HEK293 (cell line): ENCODE measurements around the gene KLC4.
A peak's percentile ranks its signal among the peaks of the same experiment; 100 is the strongest.

ENCODE experiments used
- BCL11B ChIP-seq: fragments of 450-650 bp; formaldehyde crosslinking; IDR thresholded peaks from 2 replicates; pipeline ENCODE4 v1.5.1; 2016; ENCODE audit warnings: low read depth, missing biosample characterization, missing genetic modification characterization
- GFI1B ChIP-seq: fragments of 450-650 bp; formaldehyde crosslinking; IDR thresholded peaks from 2 replicates; pipeline ENCODE4 v1.5.1; 2016; ENCODE audit warnings: missing biosample characterization, missing genetic modification characterization
- KLF1 ChIP-seq: fragments of 450-650 bp; formaldehyde crosslinking; IDR thresholded peaks from 2 replicates; pipeline ENCODE4 v1.5.1; 2016; ENCODE audit warnings: missing biosample characterization, missing genetic modification characterization
- KLF9 ChIP-seq: fragments of 450-650 bp; formaldehyde crosslinking; IDR thresholded peaks from 2 replicates; pipeline ENCODE4 v1.5.1; 2016; ENCODE audit warnings: missing biosample characterization, missing genetic modification characterization, low read depth
- MYNN ChIP-seq: fragments of 450-650 bp; formaldehyde crosslinking; IDR thresholded peaks from 2 replicates; pipeline ENCODE4 v1.5.1; 2016; ENCODE audit warnings: missing biosample characterization, missing genetic modification characterization, borderline replicate concordance
- OSR2 ChIP-seq: fragments of 450-650 bp; formaldehyde crosslinking; IDR thresholded peaks from 2 replicates; pipeline ENCODE4 v1.5.1; 2016; ENCODE audit warnings: missing biosample characterization, missing genetic modification characterization
- SP2 ChIP-seq: fragments of 450-650 bp; formaldehyde crosslinking; IDR thresholded peaks from 2 replicates; pipeline ENCODE4 v1.5.1; 2016; ENCODE audit warnings: missing biosample characterization, missing genetic modification characterization
- TRIM28 ChIP-seq: IDR thresholded peaks from 2 replicates; pipeline ENCODE4 v1.6.1; 2011; ENCODE audit warnings: low read length, control low read depth, borderline replicate concordance
- ZBTB7A ChIP-seq: fragments of 450-650 bp; formaldehyde crosslinking; IDR thresholded peaks from 2 replicates; pipeline ENCODE4 v1.5.1; 2016; ENCODE audit warnings: low read depth, missing biosample characterization, missing genetic modification characterization
- ZNF10 ChIP-seq: fragments of 450-650 bp; formaldehyde crosslinking; IDR thresholded peaks from 2 replicates; pipeline ENCODE4 v1.5.1; 2017; ENCODE audit warnings: missing biosample characterization, missing genetic modification characterization
- ZNF133 ChIP-seq: fragments of 450-650 bp; formaldehyde crosslinking; IDR thresholded peaks from 2 replicates; pipeline ENCODE4 v1.5.1; 2016; ENCODE audit warnings: missing biosample characterization, missing genetic modification characterization
- ZNF138 ChIP-seq: fragments of 450-650 bp; formaldehyde crosslinking; IDR thresholded peaks from 2 replicates; pipeline ENCODE4 v1.5.1; 2016; ENCODE audit warnings: missing biosample characterization, missing genetic modification characterization, borderline replicate concordance
- ZNF174 ChIP-seq: fragments of 450-650 bp; formaldehyde crosslinking; IDR thresholded peaks from 2 replicates; pipeline ENCODE4 v1.5.0; 2017; ENCODE audit warnings: missing biosample characterization, mild to moderate bottlenecking, missing genetic modification characterization
- ZNF2 ChIP-seq: fragments of 450-650 bp; formaldehyde crosslinking; IDR thresholded peaks from 2 replicates; pipeline ENCODE4 v1.5.1; 2016; ENCODE audit warnings: missing biosample characterization, missing genetic modification characterization
- ZNF239 ChIP-seq: fragments of 450-650 bp; formaldehyde crosslinking; IDR thresholded peaks from 2 replicates; pipeline ENCODE4 v1.5.1; 2016; ENCODE audit warnings: missing biosample characterization, missing genetic modification characterization
- ZNF274 ChIP-seq, 2 experiments: fragments of 200-500 bp in 1 of 2; fragments of 450-650 bp in 1 of 2; sonication (Bioruptor generic) in 1 of 2; formaldehyde crosslinking in 1 of 2; IDR thresholded peaks; 2 replicates each; pipeline versions ENCODE4 v1.5.1 to v1.6.1; 2014 to 2016; ENCODE audit warnings: borderline replicate concordance in 1 of 2, inconsistent platforms in 1 of 2, low read length in 1 of 2, missing biosample characterization in 1 of 2, missing genetic modification characterization in 1 of 2
- ZNF302 ChIP-seq: fragments of 450-650 bp; formaldehyde crosslinking; IDR thresholded peaks from 2 replicates; pipeline ENCODE4 v1.5.1; 2016; ENCODE audit warnings: missing biosample characterization, missing genetic modification characterization, low read depth
- ZNF391 ChIP-seq: fragments of 450-650 bp; formaldehyde crosslinking; IDR thresholded peaks from 2 replicates; pipeline ENCODE4 v1.5.1; 2016; ENCODE audit warnings: low read depth, missing biosample characterization, missing genetic modification characterization, borderline replicate concordance
- ZNF416 ChIP-seq: fragments of 450-650 bp; formaldehyde crosslinking; IDR thresholded peaks from 2 replicates; pipeline ENCODE4 v1.5.1; 2016; ENCODE audit warnings: missing biosample characterization, missing genetic modification characterization
- ZNF530 ChIP-seq: fragments of 450-650 bp; formaldehyde crosslinking; IDR thresholded peaks from 2 replicates; pipeline ENCODE4 v1.5.1; 2016; ENCODE audit warnings: low read depth, missing biosample characterization, missing genetic modification characterization
- ZNF629 ChIP-seq: fragments of 450-650 bp; formaldehyde crosslinking; IDR thresholded peaks from 2 replicates; pipeline ENCODE4 v1.5.1; 2017; ENCODE audit warnings: missing biosample characterization, missing genetic modification characterization
- ZNF670 ChIP-seq: fragments of 450-650 bp; formaldehyde crosslinking; IDR thresholded peaks from 2 replicates; pipeline ENCODE4 v1.5.1; 2016; ENCODE audit warnings: missing biosample characterization, missing genetic modification characterization, low read depth
- ZSCAN23 ChIP-seq: fragments of 450-650 bp; formaldehyde crosslinking; IDR thresholded peaks from 2 replicates; pipeline ENCODE4 v1.5.1; 2016; ENCODE audit warnings: missing biosample characterization, missing genetic modification characterization
- TF ChIP-seq, protein P1 (sequence below): fragments of 450-650 bp; formaldehyde crosslinking; IDR thresholded peaks from 2 replicates; pipeline ENCODE4 v1.5.1; 2017; ENCODE audit warnings: missing biosample characterization, mild to moderate bottlenecking, missing genetic modification characterization, moderate library complexity
- TF ChIP-seq, protein P2 (sequence below): fragments of 450-650 bp; formaldehyde crosslinking; IDR thresholded peaks from 2 replicates; pipeline ENCODE4 v1.5.1; 2017; ENCODE audit warnings: missing biosample characterization, missing genetic modification characterization
- TF ChIP-seq, protein P3 (sequence below): fragments of 450-650 bp; formaldehyde crosslinking; IDR thresholded peaks from 2 replicates; pipeline ENCODE4 v1.5.1; 2016; ENCODE audit warnings: missing biosample characterization, missing genetic modification characterization
- TF ChIP-seq, protein P4 (sequence below): fragments of 450-650 bp; formaldehyde crosslinking; IDR thresholded peaks from 2 replicates; pipeline ENCODE4 v1.5.1; 2016; ENCODE audit warnings: missing biosample characterization, missing genetic modification characterization
- TF ChIP-seq, protein P5 (sequence below): fragments of 450-650 bp; formaldehyde crosslinking; IDR thresholded peaks from 2 replicates; pipeline ENCODE4 v1.5.1; 2016; ENCODE audit warnings: missing biosample characterization, missing genetic modification characterization
- TF ChIP-seq, protein P6 (sequence below): fragments of 450-650 bp; formaldehyde crosslinking; IDR thresholded peaks from 2 replicates; pipeline ENCODE4 v1.5.1; 2016; ENCODE audit warnings: missing biosample characterization, missing genetic modification characterization

KLC4 gene

DNA sequence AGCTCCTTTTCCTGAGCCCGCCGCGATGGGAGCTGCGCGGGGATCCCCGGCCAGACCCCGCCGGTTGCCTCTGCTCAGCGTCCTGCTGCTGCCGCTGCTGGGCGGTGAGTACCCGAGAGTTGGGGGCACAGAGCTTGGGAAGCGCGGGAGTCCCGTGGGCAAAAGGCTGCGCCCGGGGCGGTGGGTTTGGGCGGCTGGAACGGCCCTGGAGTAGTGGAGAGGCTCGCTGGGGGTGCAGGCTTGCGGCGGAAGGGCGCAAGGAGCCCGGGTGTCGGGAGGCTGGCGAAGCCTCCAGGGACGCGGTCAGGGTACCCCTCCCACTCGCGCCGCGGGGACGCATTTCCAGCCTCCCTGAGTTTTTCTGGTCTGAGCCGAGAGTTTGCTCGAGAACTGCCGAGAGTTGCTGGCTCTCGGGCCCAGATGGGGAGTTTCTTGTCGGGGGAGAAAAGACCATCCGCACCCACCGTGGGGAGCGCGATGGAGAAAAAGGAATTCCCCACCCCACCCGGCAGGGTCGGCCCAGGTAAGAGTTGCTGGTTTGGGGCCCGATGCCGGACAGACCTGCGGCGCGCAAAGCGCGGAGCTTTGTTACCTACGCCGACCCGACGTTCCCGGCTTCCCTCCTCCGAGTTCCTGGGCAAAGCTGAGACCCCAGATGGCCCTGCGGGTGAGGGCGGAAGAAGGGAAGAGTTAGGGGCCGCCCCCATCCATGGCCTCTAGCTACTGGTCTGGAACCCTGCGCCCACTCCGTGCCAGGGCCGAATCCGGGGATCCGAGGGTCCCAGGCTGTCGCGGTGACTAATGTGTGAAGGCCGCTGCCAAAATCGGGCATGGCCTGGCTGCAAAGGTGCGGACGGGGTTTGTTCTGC lies 17.3 kb downstream of the KLC4 start (continued):
- no peak for TF ChIP-seq KLF1
- TF ChIP-seq ZNF10 (tag by site-specific recombination), result no peak
- TF ChIP-seq SP2 (tag by site-specific recombination), result peak; percentile 52
- TF ChIP-seq BCL11B, result no peak
- TF ChIP-seq ZNF174, result no peak
- TF ChIP-seq OSR2 (tag by site-specific recombination), result no peak
- TF ChIP-seq GFI1B, result no peak
- TF ChIP-seq, protein P1, sequence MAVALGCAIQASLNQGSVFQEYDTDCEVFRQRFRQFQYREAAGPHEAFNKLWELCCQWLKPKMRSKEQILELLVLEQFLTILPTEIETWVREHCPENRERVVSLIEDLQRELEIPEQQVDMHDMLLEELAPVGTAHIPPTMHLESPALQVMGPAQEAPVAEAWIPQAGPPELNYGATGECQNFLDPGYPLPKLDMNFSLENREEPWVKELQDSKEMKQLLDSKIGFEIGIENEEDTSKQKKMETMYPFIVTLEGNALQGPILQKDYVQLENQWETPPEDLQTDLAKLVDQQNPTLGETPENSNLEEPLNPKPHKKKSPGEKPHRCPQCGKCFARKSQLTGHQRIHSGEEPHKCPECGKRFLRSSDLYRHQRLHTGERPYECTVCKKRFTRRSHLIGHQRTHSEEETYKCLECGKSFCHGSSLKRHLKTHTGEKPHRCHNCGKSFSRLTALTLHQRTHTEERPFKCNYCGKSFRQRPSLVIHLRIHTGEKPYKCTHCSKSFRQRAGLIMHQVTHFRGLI, result no peak
- no peak; the same call in 1 of the 2 replicates for TF ChIP-seq KLF9
- TF ChIP-seq ZNF138 (tag by site-specific recombination), result no peak
- TF ChIP-seq ZBTB7A, result peak; percentile 64
- TF ChIP-seq, protein P2, sequence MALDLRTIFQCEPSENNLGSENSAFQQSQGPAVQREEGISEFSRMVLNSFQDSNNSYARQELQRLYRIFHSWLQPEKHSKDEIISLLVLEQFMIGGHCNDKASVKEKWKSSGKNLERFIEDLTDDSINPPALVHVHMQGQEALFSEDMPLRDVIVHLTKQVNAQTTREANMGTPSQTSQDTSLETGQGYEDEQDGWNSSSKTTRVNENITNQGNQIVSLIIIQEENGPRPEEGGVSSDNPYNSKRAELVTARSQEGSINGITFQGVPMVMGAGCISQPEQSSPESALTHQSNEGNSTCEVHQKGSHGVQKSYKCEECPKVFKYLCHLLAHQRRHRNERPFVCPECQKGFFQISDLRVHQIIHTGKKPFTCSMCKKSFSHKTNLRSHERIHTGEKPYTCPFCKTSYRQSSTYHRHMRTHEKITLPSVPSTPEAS, result no peak
- TF ChIP-seq TRIM28, result no peak
- TF ChIP-seq ZSCAN23, result no peak
- no peak for TF ChIP-seq ZNF2 (tag by site-specific recombination)
- no peak for TF ChIP-seq MYNN (tag by site-specific recombination)
- TF ChIP-seq ZNF670, result no peak
- no peak for TF ChIP-seq ZNF239 (tag by site-specific recombination)
- TF ChIP-seq ZNF133, result no peak
- no peak for TF ChIP-seq ZNF416 (tag by site-specific recombination)
- no peak for TF ChIP-seq ZNF629
- TF ChIP-seq, protein P3, sequence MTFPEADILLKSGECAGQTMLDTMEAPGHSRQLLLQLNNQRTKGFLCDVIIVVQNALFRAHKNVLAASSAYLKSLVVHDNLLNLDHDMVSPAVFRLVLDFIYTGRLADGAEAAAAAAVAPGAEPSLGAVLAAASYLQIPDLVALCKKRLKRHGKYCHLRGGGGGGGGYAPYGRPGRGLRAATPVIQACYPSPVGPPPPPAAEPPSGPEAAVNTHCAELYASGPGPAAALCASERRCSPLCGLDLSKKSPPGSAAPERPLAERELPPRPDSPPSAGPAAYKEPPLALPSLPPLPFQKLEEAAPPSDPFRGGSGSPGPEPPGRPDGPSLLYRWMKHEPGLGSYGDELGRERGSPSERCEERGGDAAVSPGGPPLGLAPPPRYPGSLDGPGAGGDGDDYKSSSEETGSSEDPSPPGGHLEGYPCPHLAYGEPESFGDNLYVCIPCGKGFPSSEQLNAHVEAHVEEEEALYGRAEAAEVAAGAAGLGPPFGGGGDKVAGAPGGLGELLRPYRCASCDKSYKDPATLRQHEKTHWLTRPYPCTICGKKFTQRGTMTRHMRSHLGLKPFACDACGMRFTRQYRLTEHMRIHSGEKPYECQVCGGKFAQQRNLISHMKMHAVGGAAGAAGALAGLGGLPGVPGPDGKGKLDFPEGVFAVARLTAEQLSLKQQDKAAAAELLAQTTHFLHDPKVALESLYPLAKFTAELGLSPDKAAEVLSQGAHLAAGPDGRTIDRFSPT (tag by site-specific recombination), result peak; percentile 83
- no peak for TF ChIP-seq ZNF302 (tag by site-specific recombination)
- TF ChIP-seq, protein P4, sequence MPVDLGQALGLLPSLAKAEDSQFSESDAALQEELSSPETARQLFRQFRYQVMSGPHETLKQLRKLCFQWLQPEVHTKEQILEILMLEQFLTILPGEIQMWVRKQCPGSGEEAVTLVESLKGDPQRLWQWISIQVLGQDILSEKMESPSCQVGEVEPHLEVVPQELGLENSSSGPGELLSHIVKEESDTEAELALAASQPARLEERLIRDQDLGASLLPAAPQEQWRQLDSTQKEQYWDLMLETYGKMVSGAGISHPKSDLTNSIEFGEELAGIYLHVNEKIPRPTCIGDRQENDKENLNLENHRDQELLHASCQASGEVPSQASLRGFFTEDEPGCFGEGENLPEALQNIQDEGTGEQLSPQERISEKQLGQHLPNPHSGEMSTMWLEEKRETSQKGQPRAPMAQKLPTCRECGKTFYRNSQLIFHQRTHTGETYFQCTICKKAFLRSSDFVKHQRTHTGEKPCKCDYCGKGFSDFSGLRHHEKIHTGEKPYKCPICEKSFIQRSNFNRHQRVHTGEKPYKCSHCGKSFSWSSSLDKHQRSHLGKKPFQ, result no peak
- TF ChIP-seq ZNF391 (tag by site-specific recombination), result no peak
- TF ChIP-seq, protein P5, sequence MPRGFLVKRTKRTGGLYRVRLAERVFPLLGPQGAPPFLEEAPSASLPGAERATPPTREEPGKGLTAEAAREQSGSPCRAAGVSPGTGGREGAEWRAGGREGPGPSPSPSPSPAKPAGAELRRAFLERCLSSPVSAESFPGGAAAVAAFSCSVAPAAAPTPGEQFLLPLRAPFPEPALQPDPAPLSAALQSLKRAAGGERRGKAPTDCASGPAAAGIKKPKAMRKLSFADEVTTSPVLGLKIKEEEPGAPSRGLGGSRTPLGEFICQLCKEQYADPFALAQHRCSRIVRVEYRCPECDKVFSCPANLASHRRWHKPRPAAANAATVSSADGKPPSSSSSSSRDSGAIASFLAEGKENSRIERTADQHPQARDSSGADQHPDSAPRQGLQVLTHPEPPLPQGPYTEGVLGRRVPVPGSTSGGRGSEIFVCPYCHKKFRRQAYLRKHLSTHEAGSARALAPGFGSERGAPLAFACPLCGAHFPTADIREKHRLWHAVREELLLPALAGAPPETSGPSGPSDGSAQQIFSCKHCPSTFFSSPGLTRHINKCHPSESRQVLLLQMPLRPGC, result no peak
- TF ChIP-seq ZNF530 (tag by site-specific recombination), result no peak
- no peak for TF ChIP-seq ZNF274 (IDR thresholded peaks at IDR 0.05; ENCODE audit: low read length)
- TF ChIP-seq ZNF274 (tag by site-specific recombination; IDR thresholded peaks at IDR 0.05; ENCODE audit: borderline replicate concordance), result no peak
- TF ChIP-seq, protein P6, sequence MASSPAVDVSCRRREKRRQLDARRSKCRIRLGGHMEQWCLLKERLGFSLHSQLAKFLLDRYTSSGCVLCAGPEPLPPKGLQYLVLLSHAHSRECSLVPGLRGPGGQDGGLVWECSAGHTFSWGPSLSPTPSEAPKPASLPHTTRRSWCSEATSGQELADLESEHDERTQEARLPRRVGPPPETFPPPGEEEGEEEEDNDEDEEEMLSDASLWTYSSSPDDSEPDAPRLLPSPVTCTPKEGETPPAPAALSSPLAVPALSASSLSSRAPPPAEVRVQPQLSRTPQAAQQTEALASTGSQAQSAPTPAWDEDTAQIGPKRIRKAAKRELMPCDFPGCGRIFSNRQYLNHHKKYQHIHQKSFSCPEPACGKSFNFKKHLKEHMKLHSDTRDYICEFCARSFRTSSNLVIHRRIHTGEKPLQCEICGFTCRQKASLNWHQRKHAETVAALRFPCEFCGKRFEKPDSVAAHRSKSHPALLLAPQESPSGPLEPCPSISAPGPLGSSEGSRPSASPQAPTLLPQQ (tag by site-specific recombination), result no peak
